OCI-LY1 (cell line): ENCODE data around the gene VSX2.

ENCODE experiments used
- H2AFZ ChIP-seq: fragments of 200-600 bp; sonication (generic), shearing (Covaris generic); 2 replicates; pipeline ENCODE4 v1.6.0; 2014; ENCODE audit warnings: antibody characterized with exemption, mild to moderate bottlenecking, low read length
- H3F3A ChIP-seq: fragments of 200-600 bp; sonication (generic), shearing (Covaris generic); 2 replicates; pipeline ENCODE4 v1.6.0; 2014; ENCODE audit warnings: mild to moderate bottlenecking, antibody characterized with exemption, low read length, moderate library complexity; ENCODE audit not compliant: insufficient read depth
- H3K27ac ChIP-seq: fragments of 200-600 bp; sonication (generic); 2 replicates; pipeline ENCODE4 v1.5.1; 2014; ENCODE audit warnings: low read length, mixed run types, mild to moderate bottlenecking, low read depth; ENCODE audit not compliant: poor library complexity, severe bottlenecking
- H3K27me3 ChIP-seq: fragments of 200-600 bp; sonication (generic); 2 replicates; pipeline ENCODE4 v1.6.0; 2014; ENCODE audit warnings: antibody characterized with exemption, mild to moderate bottlenecking, low read length, moderate library complexity; ENCODE audit not compliant: insufficient read depth
- H3K36me3 ChIP-seq: fragments of 200-600 bp; sonication (generic); 2 replicates; pipeline ENCODE4 v1.6.1; 2014; ENCODE audit warnings: mild to moderate bottlenecking, antibody characterized with exemption, low read length, moderate library complexity, mixed read lengths; ENCODE audit not compliant: insufficient read depth
- H3K4me1 ChIP-seq: fragments of 200-600 bp; sonication (generic); 2 replicates; pipeline ENCODE4 v1.5.1; 2014; ENCODE audit warnings: mild to moderate bottlenecking, low read length, moderate library complexity; ENCODE audit not compliant: insufficient read depth, severe bottlenecking
- H3K4me2 ChIP-seq: fragments of 200-600 bp; sonication (generic), shearing (Covaris generic); 2 replicates; pipeline ENCODE4 v1.6.1; 2014; ENCODE audit warnings: low read length
- H3K4me3 ChIP-seq: fragments of 200-600 bp; sonication (generic); 2 replicates; pipeline ENCODE4 v1.5.1; 2014; ENCODE audit warnings: low read length, low read depth, mild to moderate bottlenecking, mixed read lengths; ENCODE audit not compliant: poor library complexity, severe bottlenecking
- H3K79me2 ChIP-seq: fragments of 200-600 bp; shearing (Covaris generic); 2 replicates; pipeline ENCODE4 v1.6.1; 2016; ENCODE audit warnings: mixed run types, low read length, mixed read lengths; ENCODE audit not compliant: insufficient read depth
- H3K9ac ChIP-seq: fragments of 200-600 bp; sonication (generic), shearing (Covaris generic); 2 replicates; pipeline ENCODE4 v1.6.1; 2014; ENCODE audit warnings: mild to moderate bottlenecking, low read length, mixed read lengths
- H3K9me2 ChIP-seq: fragments of 200-600 bp; sonication (generic), shearing (Covaris generic); 2 replicates; pipeline ENCODE4 v1.6.1; 2014; ENCODE audit warnings: low read depth, mild to moderate bottlenecking, low read length, mixed read lengths
- H3K9me3 ChIP-seq: fragments of 200-600 bp; shearing (Covaris generic); 2 replicates; pipeline ENCODE4 v1.6.1; 2014; ENCODE audit warnings: low read length, mixed read lengths
- H4K20me1 ChIP-seq: fragments of 200-600 bp; sonication (generic), shearing (Covaris generic); 2 replicates; pipeline ENCODE4 v1.6.0; 2016; ENCODE audit warnings: mild to moderate bottlenecking, low read length; ENCODE audit not compliant: insufficient read depth
- CTCF ChIP-seq: fragments of 200-600 bp; sonication (generic), shearing (Covaris generic); IDR thresholded peaks from 2 replicates; pipeline ENCODE4 v1.5.1; 2017; ENCODE audit warnings: mild to moderate bottlenecking, antibody characterized with exemption, low read length, moderate library complexity, mixed read lengths
- EZH2 ChIP-seq: fragments of 200-600 bp; sonication (generic), shearing (Covaris generic); IDR thresholded peaks from 2 replicates; pipeline ENCODE4 v1.8.0; 2017; ENCODE audit warnings: borderline replicate concordance, mixed run types, mild to moderate bottlenecking, antibody characterized with exemption, low read length, moderate library complexity, mixed read lengths

Gene VSX2

GRCh38 chr14:74296037-74296467, 56.8 kb downstream of the VSX2 start:
- Histone ChIP-seq H3K79me2 (no peaks in the 10 kb centered on the region), H3K4me3 (no peak overlapping the region), H3K27ac (no peak overlapping the region), H4K20me1 (no peaks in the 10 kb centered on the region), H3K9me2 (no peaks in the 10 kb centered on the region), H3K36me3 (peaks cover 30% of the 10 kb centered on the region), H3K9me3 (no peaks in the 10 kb centered on the region), H2AFZ (no peak overlapping the region), H3K4me1 (no peaks in the 10 kb centered on the region), H3K27me3 (no peaks in the 10 kb centered on the region), H3K9ac (no peak overlapping the region), H3K4me2 (no peak overlapping the region), H3F3A (no peaks in the 10 kb centered on the region)
- no peak for TF ChIP-seq EZH2
- TF ChIP-seq CTCF: no peak

GRCh38 chr14:74297986-74298385, 58.7 kb downstream of the VSX2 start:
- Histone ChIP-seq H3K79me2 (no peaks in the 10 kb centered on the region), H3F3A (no peaks in the 10 kb centered on the region), H3K9ac (no peak overlapping the region), H3K4me1 (peaks cover 10% of the 10 kb centered on the region), H3K27ac (no peak overlapping the region), H3K9me2 (no peaks in the 10 kb centered on the region), H3K36me3 (peaks cover 18% of the 10 kb centered on the region; the same call in 1 of the 2 replicates), H4K20me1 (no peaks in the 10 kb centered on the region), H3K27me3 (no peaks in the 10 kb centered on the region), H3K4me2 (no peak overlapping the region), H3K4me3 (no peak overlapping the region), H2AFZ (no peak overlapping the region), H3K9me3 (no peaks in the 10 kb centered on the region)
- no peak for TF ChIP-seq CTCF
- TF ChIP-seq EZH2: no peak

- H2AFZ ChIP-seq: no peak overlapping the region
- H3K36me3 ChIP-seq: peaks cover 18% of the 10 kb centered on the region; the same call in 1 of the 2 replicates
- no peaks in the 10 kb centered on the region for H3K9me2 ChIP-seq
- no peak overlapping the region for H3K4me2 ChIP-seq
- H3K4me1 ChIP-seq: peaks cover 16% of the 10 kb centered on the region
- H3K27ac ChIP-seq: no peak overlapping the region
- no peaks in the 10 kb centered on the region for H3F3A ChIP-seq
- no peaks in the 10 kb centered on the region for H3K9me3 ChIP-seq
- TF ChIP-seq CTCF (no peak), EZH2 (no peak)
- H3K4me3 ChIP-seq: no peak overlapping the region
- H3K79me2 ChIP-seq: no peaks in the 10 kb centered on the region
- H3K27me3 ChIP-seq: no peaks in the 10 kb centered on the region
- no peak overlapping the region for H3K9ac ChIP-seq
- H4K20me1 ChIP-seq: no peaks in the 10 kb centered on the region
Measured at GRCh38 chr14:74299061-74299545, 59.9 kb downstream of the VSX2 start.
